Thyroid gland (tissue), 4 donors: ENCODE measurements around the gene PNPLA3. TPM values are rescaled to one million over a fixed set of nuclear protein-coding genes. Genes with fewer than 3 reads are reported as not detected.
A peak's percentile ranks its signal among the peaks of the same experiment; 100 is the strongest.

Experiments used
- DNase-seq, 2 donors: peaks; one replicate each; pipeline ENCODE4 v3.0.0-alpha.2; 2019
- H3K27ac ChIP-seq, 3 donors: fragments of 200-600 bp; sonication (generic); 1 replicate in 2 of 3; 2 replicates in 1 of 3; pipeline ENCODE4 v1.5.1; 2016 to 2019; ENCODE audit warnings: mild to moderate bottlenecking in 1 of 3, moderate library complexity in 1 of 3
- H3K27me3 ChIP-seq: fragments of 200-600 bp; sonication (generic); one replicate; pipeline ENCODE4 v1.5.1; 2019
- H3K36me3 ChIP-seq, 2 donors: fragments of 200-600 bp; sonication (generic); one replicate each; pipeline ENCODE4 v1.5.1; 2016 to 2019
- H3K4me1 ChIP-seq, 2 donors: fragments of 200-600 bp; sonication (generic); one replicate each; pipeline ENCODE4 v1.5.1; 2017 to 2019
- H3K4me3 ChIP-seq, 3 donors: fragments of 200-600 bp; sonication (generic); replicated peaks in 1 of 3; 1 replicate in 2 of 3; 2 replicates in 1 of 3; pipeline ENCODE4 v1.5.1; 2016; ENCODE audit warnings: mild to moderate bottlenecking in 1 of 3
- H3K9me3 ChIP-seq: fragments of 200-600 bp; sonication (generic); one replicate; pipeline ENCODE4 v1.5.1; 2017
- CTCF ChIP-seq, 6 experiments: fragments of 200-600 bp in 3 of 6; fragments of 450-650 bp in 3 of 6; sonication (generic) in 3 of 6; IDR thresholded peaks; one replicate each; pipeline ENCODE4 v1.5.1; 2016 to 2019; ENCODE audit warnings: antibody characterized with exemption in 6 of 6, mild to moderate bottlenecking in 2 of 6, inconsistent platforms in 1 of 6, moderate library complexity in 1 of 6
- POLR2A ChIP-seq, 2 donors: fragments of 450-650 bp; IDR thresholded peaks; one replicate each; pipeline ENCODE4 v1.6.1; 2017; ENCODE audit warnings: antibody characterized with exemption in 2 of 2, mild to moderate bottlenecking in 2 of 2, moderate library complexity in 1 of 2
- WGBS, 2 donors: methylation state at CpG; one replicate each; pipeline ENCODE4 v1.1.5; 2017; 5-methylcytosine and 5-hydroxymethylcytosine counted together
- intact Hi-C: fragments of 100-400 bp; cut with DNase I; formaldehyde crosslinking; loops from one replicate; pipeline ENCODE4 v1.15.1; 2023
- total RNA-seq, 4 donors: library from RNA; depleted of rRNA; stranded (reverse); fragments of >200 nt; gene quantifications; one replicate each; pipeline ENCODE4 v1.2.3, GENCODE V29; 2016

The PNPLA3 gene
- total RNA-seq, 4 donors from 2014 or later, result 0.11 to 0.13 TPM; not detected in 2

- peak; percentile 90 to 92 for DNase-seq
- H3K9me3 ChIP-seq, result no peaks in the 10 kb centered on the region
- intact Hi-C loops, result no loop called here
- peak within 1 kb of the TSS; percentile 51 to 90 (median 82) for H3K4me3 ChIP-seq
- WGBS, 2 donors, result 0 to 1% methylated on average over 23 to 52 of the region's 74 CpGs
- H3K4me1 ChIP-seq, result peaks cover 10 to 26% of the 10 kb centered on the region in 2 donors
- no peak for TF ChIP-seq CTCF (IDR thresholded peaks at IDR 0.05)
- peak in 1 of 2 donors; percentile 71 for TF ChIP-seq POLR2A (IDR thresholded peaks at IDR 0.05)
- H3K27me3 ChIP-seq, result no peaks in the 10 kb centered on the region
- H3K27ac ChIP-seq, result peak within 1 kb of the TSS in 2 of 3 donors; percentile 55 to 65
- no peaks in the 10 kb centered on the region for H3K36me3 ChIP-seq
These were observed 31.7 kb downstream of the PNPLA3 start, which contains the start of gene SAMM50 for GRCh38 chr22:43955040-43955882. TSS of gene SAMM50 (plus strand) at chr22:43955442. CDS start at chr22:43955578, 136 bp downstream.

GRCh38 chr22:43955883-43956782 lies 32.5 kb downstream of the PNPLA3 start:
- no peak for DNase-seq
- no peaks in the 10 kb centered on the region for H3K36me3 ChIP-seq
- no peaks in the 10 kb centered on the region for H3K27me3 ChIP-seq
- peaks cover 10 to 26% of the 10 kb centered on the region in 2 donors for H3K4me1 ChIP-seq
- peak overlapping the region in 2 of 3 donors; percentile 55 to 65 for H3K27ac ChIP-seq
- peak overlapping the region; percentile 51 to 90 (median 82) for H3K4me3 ChIP-seq
- H3K9me3 ChIP-seq, result no peaks in the 10 kb centered on the region
- no peak for TF ChIP-seq CTCF (IDR thresholded peaks at IDR 0.05)
- no peak for TF ChIP-seq POLR2A (IDR thresholded peaks at IDR 0.05)
- intact Hi-C loops, result no loop called here
- 43 to 45% methylated on average over 17 of the region's 17 CpGs for WGBS, 2 donors

- H3K4me3 ChIP-seq, result no peak overlapping the region
These were observed 33.3 kb downstream of the PNPLA3 start for GRCh38 chr22:43956805-43957463.

GRCh38 chr22:43957871-43958270 lies 34.3 kb downstream of the PNPLA3 start:
- TF ChIP-seq CTCF (IDR thresholded peaks at IDR 0.05), result no peak
- TF ChIP-seq POLR2A (IDR thresholded peaks at IDR 0.05), result no peak
- Histone ChIP-seq H3K4me1 (peaks cover 10 to 26% of the 10 kb centered on the region in 2 donors), H3K36me3 (no peaks in the 10 kb centered on the region), H3K27me3 (no peaks in the 10 kb centered on the region), H3K27ac (no peak overlapping the region), H3K9me3 (no peaks in the 10 kb centered on the region), H3K4me3 (no peak overlapping the region)
- intact Hi-C loops, result no loop called here
- DNase-seq, result no peak
- WGBS, 2 donors, result 88 to 95% methylated on average over 11 of the region's 11 CpGs

More at GRCh38 chr22:43956805-43957463, 33.3 kb downstream of the PNPLA3 start:
- no peak overlapping the region for H3K27ac ChIP-seq
- intact Hi-C loops, result no loop called here
- H3K9me3 ChIP-seq, result no peaks in the 10 kb centered on the region
- H3K27me3 ChIP-seq, result no peaks in the 10 kb centered on the region
- WGBS, 2 donors, result 66 to 74% methylated on average over 9 of the region's 9 CpGs
- DNase-seq, result no peak
- TF ChIP-seq CTCF (IDR thresholded peaks at IDR 0.05) (no peak), POLR2A (IDR thresholded peaks at IDR 0.05) (no peak)
- H3K4me1 ChIP-seq, result peaks cover 10 to 26% of the 10 kb centered on the region in 2 donors
- no peaks in the 10 kb centered on the region for H3K36me3 ChIP-seq
